NCI-H460 (cell line): ENCODE data around the gene IL23R. TPM values are rescaled to one million over a fixed set of nuclear protein-coding genes. Genes with fewer than 3 reads are reported as not detected.
"Not testable (repeated sequence)": the region's sequence is repeated elsewhere in the genome, so short reads cannot be mapped to it uniquely, and the experiment has no call there.

Experiments used
- DNase-seq: peaks from one replicate; pipeline ENCODE4 v3.0.0-alpha.2; 2016; ENCODE audit warnings: low read depth; ENCODE audit errors: extremely low read depth
- polyA plus RNA-seq: library from polyadenylated mRNA; depleted of rRNA; stranded (reverse); fragments of >200 nt; gene quantifications from 2 replicates; pipeline ENCODE4 v1.2.3, GENCODE V29; 2014; cell fraction: nucleus; rRNA removed
- total RNA-seq: library from RNA; depleted of rRNA; stranded (reverse); fragments of >200 nt; shearing (Covaris generic); gene quantifications from 2 replicates; pipeline ENCODE4 v1.2.3, GENCODE V29; 2014; rRNA removed

The IL23R gene
- total RNA-seq, result not detected in 2 replicates
- polyA plus RNA-seq, result not detected in 2 replicates

- no peak for DNase-seq
Observed at GRCh38 chr1:67166196-67166595, at the start of gene IL23R. IL23R (plus strand) TSS chr1:67166454; CDS start chr1:67168121, 1,667 bp downstream.

- DNase-seq, result no peak
Observed at GRCh38 chr1:67118191-67118590, 48.1 kb upstream of the IL23R start.

GRCh38 chr1:67118646-67119045 is 47.6 kb upstream of the IL23R start:
- no peak for DNase-seq

DNA sequence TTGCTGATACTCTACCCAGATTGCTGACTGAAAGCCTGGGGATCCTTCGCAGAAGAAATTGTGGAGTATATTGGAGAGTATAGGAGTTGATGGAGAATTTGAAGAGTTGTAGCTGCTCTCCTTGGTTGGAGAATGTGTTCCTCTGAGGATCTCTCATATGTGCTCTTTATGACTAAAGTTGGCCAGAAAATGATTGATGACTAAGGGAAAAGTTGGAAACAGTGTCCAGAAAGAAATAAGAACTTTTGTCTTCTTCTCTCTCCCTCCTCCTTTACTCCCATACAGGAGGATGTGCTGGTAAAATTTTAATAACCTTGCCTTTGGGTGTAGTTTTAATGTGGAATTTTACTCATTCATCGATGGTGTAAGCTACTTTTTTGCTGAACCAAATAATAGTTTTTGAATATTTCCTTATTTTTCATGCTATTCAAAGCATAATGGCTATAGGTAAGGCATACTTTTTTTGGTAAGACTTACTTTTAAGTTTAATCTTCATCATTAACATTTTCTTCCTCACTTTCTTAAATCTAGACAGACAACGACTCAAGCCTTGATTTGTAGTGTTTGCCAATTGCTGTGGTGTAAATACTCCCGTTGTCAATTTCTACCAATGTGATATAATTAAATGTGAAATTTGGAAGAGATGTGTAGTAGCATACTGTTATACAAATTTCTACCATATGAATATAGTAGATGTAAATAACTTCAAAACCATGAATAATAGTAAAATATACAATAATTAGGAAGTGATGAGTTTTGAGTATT is 45.2 kb upstream of the IL23R start:
- no peak for DNase-seq

- no peak for DNase-seq
Observed at GRCh38 chr1:67124455-67124854, 41.8 kb upstream of the IL23R start.

DNA sequence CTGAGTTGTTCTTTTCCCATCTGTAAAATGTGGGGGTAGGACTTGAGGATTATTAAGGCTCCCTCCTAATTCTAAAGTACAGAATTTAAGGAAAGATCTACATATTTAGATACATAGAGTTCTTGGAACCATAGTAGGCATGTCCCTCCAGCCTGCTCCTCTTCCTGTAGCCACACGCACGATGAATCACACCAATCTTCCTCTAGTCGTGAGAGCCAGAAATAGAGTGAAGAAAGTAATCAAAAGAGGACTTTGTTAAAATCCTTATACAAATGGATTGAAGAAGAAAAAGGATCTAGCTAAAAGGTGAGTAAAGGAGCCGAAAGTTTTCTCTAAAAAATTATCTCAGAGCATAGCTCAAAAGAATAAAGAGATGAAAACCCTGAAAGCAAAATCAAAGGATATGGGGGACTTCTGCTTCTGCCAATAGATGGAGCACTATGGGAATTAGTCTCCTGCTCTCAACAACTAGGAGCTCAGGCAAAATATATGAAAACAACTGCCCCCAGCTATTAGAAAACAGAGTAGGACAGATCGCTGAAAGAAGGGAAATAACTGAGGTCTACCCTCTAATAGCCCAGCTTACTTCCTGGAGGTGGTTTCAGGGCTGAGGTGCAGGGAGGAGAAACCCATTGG is 40.0 kb upstream of the IL23R start:
- no peak for DNase-seq

- no peak for DNase-seq
Observed at GRCh38 chr1:67126974-67127373, 39.3 kb upstream of the IL23R start.

DNA sequence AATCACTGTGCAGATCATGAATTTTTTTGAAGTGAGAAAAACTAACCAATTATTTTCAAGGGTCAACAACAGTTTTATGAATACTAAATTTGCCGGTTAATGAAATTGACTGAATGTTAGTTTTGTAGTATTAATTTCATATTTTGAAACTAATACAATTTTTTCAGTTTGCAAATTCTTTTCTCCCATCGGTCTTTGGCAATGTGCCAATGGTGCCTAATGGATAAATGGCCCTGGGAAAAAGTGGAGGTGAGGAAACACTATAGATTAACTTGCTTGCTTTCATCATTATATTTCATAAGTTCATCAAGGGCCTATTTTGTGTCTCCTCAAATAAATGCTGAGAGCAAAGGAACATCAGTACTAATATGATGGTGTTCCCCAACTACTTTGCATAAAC is 35.6 kb upstream of the IL23R start:
- no peak for DNase-seq

DNA sequence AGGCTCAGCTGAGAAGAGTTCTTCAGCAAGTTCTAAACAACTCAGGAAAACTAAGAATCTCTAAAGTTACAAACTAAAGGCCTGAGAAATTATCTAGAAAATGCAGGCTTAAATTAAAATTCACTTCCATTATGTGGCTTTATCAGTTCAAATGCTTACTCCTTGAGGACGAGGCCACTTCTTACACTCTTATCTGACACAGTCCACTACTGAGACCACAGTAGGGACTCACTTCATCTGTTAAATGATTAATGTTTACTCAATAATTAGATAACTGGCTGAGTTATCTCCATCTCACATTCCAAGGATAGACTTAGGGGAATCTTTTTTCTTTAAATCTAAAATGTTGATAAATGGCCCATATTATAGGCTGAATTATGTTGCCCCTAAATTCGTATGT is 33.1 kb upstream of the IL23R start:
- no peak for DNase-seq

DNA sequence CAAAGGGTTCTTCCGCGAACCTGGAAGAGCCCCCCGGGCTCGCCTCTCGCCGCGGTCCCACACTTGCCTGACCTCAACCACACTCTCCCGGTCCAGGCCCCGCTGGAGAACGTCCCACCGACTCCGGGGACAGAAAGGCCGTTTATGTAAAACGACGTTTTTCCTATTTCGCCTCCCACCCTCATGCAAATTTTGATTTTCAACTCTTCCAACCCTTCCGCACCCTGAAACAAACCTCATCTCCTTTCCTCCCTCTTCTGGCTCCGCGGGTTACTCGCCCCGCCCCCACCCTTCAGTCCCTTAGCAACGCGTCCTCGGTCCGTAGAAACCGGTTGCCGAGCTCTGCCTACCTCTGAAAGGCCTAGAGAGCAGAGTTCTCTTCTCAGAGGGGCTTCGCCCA is 31.6 kb upstream of the IL23R start, which contains the start of gene C1orf141:
Gene C1orf141, minus strand, starts transcription at position 276 of the 400 bp plus-strand sequence. CDS start 7,730 bp downstream, outside the sequence.
- DNase-seq, result no peak

DNA sequence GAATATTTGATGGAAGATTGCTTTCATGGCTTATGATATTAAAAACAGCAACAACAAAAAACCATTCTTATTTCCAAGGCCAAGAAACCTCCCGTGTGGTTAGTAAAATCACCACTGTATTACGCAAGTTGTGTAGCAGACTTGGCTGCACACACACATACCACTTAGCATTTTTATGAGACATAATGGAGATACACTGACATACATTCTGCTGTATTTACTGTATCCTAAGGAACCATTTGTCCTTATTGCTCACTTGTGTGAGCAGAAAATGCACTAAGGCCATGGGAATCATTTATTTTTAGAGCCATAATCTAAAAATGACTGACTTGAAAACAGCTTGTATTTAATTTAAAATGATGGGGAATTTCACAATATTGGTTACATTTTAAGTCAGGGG is 30.9 kb upstream of the IL23R start:
- DNase-seq, result no peak

GRCh38 chr1:67137307-67137753 is 28.9 kb upstream of the IL23R start:
- DNase-seq, result no peak

GRCh38 chr1:67138813-67139499 is 27.3 kb upstream of the IL23R start:
- DNase-seq, result no peak

- DNase-seq, result no peak
Observed at GRCh38 chr1:67140460-67140859, 25.8 kb upstream of the IL23R start.

DNA sequence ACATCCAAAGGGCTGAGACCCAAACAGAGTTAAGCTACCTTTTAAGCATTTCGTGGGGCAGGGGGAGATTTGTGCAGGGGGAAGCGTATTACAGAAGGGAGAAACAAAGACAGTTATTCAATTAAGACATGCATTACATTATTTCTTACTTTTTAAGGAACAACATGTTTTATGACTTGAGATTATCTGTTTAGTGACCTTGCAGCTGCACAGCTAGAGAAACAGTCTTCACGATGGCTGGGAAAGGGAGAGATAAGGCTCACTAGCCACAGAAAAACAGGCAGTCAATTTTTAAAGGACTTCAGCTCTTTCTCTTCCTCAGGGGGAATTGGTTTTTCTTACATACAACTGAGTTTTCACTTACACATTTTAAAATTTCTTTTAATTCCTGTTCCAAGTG is 24.4 kb upstream of the IL23R start:
- not testable (repeated sequence) for DNase-seq

GRCh38 chr1:67142931-67143330 is 23.3 kb upstream of the IL23R start:
- DNase-seq, result no peak

GRCh38 chr1:67143966-67144365 is 22.3 kb upstream of the IL23R start:
- no peak for DNase-seq

- no peak for DNase-seq
Observed at GRCh38 chr1:67144696-67145095, 21.6 kb upstream of the IL23R start.

DNA sequence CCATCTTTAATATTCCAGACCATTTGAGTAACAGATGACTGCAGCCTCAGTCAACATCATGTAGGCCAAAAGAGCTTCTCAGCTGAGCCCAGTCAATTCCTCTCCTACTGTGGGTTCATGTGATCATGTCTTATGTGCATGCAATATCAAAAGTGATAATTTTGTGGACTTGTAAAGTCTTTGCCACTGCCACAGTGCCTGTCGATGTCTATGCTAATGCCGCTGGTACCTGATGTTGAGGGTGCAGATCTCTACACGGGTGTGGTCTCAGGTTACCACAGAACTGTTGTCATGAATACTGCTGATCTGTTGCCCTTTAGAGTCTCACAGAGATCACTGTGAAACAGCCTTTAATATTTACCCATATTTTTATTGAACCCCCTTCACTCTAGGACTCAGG is 20.2 kb upstream of the IL23R start:
- DNase-seq, result no peak

DNA sequence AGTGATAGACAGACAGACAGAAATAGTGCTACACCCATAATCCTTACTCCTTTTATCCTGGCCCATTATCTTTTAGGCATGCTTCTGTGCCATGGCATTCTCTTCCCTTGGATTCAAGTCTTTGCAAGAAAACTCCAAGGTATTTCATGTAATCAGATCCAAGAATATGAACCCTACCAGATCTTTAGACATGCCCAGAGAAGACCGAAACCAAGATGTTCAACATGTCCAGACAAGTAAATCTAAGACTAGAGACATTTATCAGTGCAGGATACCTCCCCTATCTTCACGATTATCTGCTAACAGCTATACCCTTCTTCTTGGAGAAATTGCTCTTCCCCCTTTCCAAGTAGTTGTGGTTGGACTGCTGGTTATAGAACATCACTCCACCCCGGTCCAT is 19.7 kb upstream of the IL23R start:
- no peak for DNase-seq

DNA sequence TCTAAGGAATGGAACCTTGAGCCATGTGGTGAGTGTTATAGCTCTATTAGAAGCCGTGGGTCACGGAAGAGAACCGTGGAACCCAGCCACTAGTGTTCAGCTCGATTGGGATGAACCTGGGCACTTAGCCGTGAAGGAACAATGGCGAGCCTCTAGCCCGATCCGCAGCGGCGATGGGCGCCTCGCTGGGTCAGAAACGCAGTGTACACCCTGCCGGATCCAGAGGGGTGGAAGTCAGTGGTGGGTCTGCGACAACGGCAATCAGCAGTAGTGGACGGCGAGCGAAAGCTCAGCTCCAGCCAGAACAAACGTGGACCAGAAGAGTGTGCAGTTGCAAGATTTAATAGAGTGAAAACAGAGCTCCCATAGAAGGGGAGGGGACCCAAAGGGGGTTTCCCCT is 18.3 kb upstream of the IL23R start:
- DNase-seq, result not testable (repeated sequence)
